Testis (tissue), 2 donors: Measurements from ENCODE around the gene EHMT1.

Experiments
- CTCF ChIP-seq, 3 experiments: fragments of 450-650 bp in 2 of 3; fragments of 200-600 bp in 1 of 3; sonication (generic) in 1 of 3; IDR thresholded peaks; one replicate each; pipeline ENCODE4 v1.5.1; 2016 to 2019; ENCODE audit warnings: antibody characterized with exemption in 3 of 3, mild to moderate bottlenecking in 2 of 3, moderate library complexity in 1 of 3
- POLR2A ChIP-seq: fragments of 450-650 bp; IDR thresholded peaks from one replicate; pipeline ENCODE4 v1.6.1; 2017; ENCODE audit warnings: antibody characterized with exemption, mild to moderate bottlenecking, moderate library complexity

- TF ChIP-seq POLR2A (no peak), CTCF (IDR thresholded peaks at IDR 0.05) (no peak)
Measured at GRCh38 chr9:137669261-137669672, 50.5 kb downstream of the EHMT1 start.
